ELR (cell line): ENCODE data around the gene GOLGA6C.
A peak's percentile ranks its signal among the peaks of the same experiment; 100 is the strongest.
"Not testable (repeated sequence)": the region's sequence is repeated elsewhere in the genome, so short reads cannot be mapped to it uniquely, and the experiment has no call there.

ENCODE experiments used
- DNase-seq: peaks from one replicate; pipeline ENCODE4 v3.0.0-alpha.2; 2015; ENCODE audit warnings: low read depth

The GOLGA6C gene, protein sequence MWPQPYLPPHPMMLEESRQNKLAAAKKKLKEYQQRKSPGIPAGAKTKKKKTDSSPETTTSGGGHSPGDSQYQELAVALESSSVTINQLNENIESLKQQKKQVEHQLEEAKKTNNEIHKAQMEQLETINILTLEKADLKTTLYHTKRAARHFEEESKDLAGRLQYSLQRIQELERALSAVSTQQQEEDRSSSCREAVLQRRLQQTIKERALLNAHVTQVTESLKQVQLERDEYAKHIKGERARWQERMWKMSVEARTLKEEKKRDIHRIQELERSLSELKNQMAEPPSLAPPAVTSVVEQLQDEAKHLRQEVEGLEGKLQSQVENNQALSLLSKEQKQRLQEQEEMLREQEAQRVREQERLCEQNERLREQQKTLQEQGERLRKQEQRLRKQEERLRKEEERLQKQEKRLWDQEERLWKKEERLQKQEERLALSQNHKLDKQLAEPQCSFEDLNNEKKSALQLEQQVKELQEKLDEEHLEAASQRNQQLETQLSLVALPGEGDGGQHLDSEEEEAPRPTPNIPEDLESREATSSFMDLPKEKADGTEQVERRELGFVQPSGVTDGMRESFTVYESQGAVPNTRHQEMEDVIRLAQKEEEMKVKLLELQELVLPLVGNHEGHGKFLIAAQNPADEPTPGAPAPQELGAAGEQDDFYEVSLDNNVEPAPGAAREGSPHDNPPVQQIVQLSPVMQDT

GRCh38 chr15:75258034-75258433 lies at the start of gene GOLGA6C:
TSS of gene GOLGA6C (plus strand) at chr15:75258334. CDS start at chr15:75258599, 265 bp downstream.
- DNase-seq = not testable (repeated sequence)

- DNase-seq = no peak
Observed at GRCh38 chr15:75208501-75209288, 49.4 kb upstream of the GOLGA6C start.

GRCh38 chr15:75209289-75209676 lies 48.9 kb upstream of the GOLGA6C start:
- no peak for DNase-seq

DNA sequence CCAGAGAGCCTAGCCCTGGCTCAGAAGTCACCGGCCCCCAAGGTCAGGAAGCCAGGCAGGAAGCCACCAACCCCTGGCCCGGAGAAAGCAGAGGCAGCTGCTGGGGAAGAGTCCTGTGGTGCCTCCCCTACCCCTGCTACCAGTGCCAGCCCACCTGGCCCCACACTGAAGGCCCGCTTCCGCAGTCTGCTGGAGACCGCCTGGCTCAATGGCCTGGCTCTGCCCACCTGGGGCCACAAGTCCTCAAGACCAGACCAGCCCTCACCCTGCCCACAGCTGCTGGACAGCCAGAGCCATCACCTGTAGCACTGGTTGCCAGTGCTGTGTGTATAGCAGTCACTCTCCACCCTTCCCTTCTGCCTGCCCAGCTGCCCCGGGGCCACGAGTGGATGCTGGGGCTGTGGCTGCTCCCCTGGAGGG lies 47.3 kb upstream of the GOLGA6C start:
- no peak for DNase-seq

GRCh38 chr15:75211436-75212199 lies 46.5 kb upstream of the GOLGA6C start:
- peak; percentile 35 for DNase-seq

- DNase-seq = no peak
Observed at GRCh38 chr15:75212200-75212858, 45.8 kb upstream of the GOLGA6C start.

GRCh38 chr15:75213212-75213767 lies 44.8 kb upstream of the GOLGA6C start:
- DNase-seq = no peak

- no peak for DNase-seq
Observed at GRCh38 chr15:75213768-75214221, 44.3 kb upstream of the GOLGA6C start.

DNA sequence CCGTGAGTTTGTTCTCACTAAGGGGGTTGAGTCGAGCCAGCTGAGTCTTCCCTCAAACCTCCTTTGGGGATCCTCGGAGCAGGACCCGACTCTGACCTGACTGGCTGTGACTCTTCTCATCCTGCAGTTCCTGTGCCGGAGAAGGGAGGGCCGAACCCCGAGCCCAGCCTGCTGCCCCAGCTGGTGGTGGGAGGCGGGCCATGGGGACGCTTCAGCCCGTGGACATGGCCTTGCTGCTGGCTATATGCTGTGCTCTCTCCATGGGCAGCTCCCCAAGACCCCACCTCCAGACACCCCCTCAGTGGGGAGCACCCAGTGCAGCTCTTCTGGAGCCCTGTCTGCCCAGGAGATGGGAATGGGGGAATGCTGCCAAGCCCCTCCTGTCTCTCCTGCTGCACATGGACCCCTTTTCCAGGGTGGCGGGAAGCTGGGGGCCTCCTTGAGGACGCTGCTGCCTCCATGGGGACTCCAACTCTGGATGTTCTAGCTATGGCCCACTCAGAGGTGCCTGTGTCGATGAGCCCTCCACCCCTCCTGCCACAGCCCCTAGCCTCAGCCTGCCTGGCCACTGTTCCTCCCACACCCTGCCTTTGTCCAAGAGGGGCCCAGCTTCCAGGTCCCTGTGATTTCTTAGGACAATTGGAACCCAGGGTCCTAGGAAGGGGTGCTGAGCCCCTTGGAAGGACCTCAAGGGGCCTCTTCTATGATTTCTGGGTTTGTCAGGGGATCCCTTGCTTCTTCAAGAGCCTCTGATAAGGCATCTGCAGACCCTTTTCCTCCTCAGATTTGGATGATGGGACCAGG lies 43.6 kb upstream of the GOLGA6C start:
- no peak for DNase-seq

- no peak for DNase-seq
Observed at GRCh38 chr15:75215107-75216004, 42.8 kb upstream of the GOLGA6C start.

DNA sequence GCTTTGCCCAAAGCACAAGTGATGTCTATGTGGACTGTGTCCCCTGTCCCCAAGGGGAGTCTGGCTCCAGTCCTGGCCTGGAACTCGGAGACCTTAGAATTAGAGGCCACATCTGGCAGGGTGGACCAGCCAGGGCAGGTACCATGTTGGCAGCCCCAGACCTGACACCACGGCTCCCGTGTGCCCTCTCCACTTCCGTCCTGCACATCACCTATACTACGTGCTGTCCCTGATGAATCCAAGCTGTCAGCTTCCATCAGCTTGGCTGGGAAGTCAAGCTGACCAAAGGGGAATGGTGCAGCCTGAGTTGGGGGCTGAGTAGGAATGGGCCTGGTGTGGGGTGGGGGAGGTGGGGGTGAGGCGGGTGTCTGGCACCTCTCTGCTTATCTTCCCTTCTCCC lies 41.1 kb upstream of the GOLGA6C start:
- no peak for DNase-seq

DNA sequence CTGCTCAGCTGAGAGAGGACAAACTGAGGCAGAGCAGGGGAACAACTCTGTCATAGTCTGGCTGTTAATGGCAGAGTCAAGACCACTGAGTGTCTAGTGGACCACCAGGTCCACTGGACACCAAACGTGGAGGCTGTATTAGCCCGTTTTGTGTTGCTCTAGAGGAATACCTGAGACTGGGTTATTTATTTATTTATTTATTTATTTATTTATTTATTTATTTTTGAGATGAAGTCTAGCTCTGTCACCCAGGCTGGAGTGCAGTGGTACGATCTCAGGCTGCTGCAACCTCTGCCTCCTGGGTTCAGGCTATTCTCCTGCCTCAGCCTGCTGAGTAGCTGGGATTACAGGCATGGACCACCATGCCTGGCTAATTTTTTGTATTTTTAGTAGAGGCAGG lies 40.6 kb upstream of the GOLGA6C start:
- DNase-seq = not testable (repeated sequence)

- not testable (repeated sequence) for DNase-seq
Observed at GRCh38 chr15:75219507-75219929, 38.6 kb upstream of the GOLGA6C start.

DNA sequence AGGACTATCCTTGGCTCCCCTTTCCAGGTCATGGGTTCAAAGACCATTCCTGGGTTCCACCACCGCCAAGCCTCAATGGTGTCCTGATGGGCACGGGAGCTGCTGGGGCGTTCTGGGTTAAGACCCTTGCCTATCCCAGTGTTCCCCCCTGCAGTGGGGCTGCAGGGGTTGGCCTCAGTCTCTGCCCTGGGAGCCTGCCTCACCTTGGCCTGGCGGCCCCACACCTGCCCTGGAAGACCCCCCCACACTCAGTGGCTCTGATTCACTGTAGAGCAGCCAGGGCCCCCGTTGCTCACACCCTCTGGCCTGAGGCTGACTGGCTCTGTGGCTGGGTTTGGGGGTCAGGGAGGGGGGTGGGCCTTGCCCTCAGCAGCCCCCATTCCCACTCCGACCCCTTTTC lies 34.4 kb upstream of the GOLGA6C start:
- DNase-seq = no peak

DNA sequence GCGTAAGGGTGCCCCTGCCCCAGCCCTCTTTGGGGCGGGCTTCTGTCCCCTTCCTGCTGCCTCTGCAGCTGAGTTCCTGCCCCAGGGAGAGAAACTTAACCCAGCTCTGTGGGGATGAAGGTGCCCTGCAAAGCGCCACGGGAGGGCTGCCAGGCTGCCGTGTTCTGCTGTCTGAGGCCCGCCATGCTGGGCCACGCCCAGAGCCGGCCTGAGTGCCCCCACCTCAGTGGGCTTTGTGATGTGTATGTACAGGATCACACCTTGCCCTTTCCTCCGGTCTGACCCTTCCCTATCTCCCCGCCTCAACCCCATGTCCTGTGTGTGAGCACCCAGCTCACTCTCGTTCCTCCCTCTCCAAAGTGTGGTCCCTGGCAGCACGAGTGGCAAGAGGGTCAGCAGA lies 33.9 kb upstream of the GOLGA6C start:
- DNase-seq = no peak

DNA sequence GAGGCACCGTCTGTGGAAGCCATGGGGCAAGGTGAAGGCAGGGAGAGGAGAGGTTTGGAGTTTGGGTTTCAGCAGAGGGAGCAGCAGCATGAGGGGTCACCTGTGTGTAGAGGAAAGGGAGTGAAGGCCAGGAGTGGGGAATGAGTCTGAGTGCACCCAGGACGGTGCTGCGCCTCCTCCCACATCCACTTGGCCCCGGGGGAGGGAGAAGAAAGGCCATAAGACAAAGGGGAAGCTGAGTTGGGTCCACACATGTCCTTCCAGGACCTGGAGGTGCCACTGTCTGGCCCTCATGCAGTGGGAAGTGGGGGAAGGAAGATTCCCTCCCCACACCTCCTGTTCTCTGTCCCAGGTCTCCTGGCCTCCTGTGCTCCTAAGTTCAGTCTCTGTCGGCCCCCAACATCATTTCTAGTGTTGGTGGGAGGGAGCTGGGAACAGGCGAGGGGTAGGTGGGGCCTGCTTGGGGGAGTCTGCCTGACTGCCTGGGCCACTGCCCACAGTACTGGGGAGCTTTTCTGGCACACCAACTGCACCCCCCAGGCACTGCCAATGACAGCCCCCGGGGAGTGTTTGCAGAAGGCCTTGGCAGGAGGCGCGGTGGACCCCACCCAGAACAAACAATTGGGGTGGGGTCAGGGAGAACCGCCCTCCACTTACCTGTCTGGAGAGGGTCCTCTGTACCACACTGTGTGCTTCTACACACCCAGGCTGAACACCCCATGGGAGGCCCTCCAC lies 32.9 kb upstream of the GOLGA6C start:
- DNase-seq = not testable (repeated sequence)

DNA sequence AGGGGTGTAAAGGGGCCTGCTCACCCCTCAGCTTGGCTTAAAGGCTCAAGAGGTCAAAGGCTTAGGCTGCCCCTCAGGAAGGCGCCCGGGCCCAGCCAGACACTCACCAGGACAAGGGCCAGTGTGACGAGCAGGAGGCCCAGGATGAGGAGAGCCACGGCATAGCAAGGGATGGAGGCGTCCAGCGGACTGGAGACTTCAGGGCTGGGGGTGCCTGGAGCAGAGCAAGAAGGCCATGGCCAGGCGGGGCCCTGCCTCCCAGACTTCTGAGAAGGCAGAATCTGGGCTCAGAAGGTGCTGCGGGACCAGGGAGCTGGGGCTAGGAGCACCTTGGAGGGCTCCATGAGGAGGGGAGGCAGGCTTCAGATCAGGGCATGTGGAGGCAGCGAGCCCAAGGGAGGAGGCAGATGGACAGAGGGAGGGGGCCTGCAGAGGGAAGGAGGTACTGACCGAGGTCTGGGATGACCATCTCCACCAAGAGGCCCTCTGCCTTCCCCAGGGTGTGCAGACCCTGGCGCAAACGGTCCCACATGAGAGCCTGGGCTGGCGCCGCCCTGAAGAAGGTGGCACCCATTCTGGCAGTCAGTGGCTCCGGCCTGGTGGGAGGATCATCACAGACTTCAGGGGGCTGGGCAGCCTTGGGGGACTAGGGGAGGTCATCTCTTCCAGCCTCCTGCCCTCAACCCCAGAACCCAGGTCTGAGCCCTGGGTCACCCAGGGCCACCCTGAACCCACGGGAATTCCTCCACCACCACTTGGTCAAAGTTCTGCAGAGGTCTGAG lies 32.0 kb upstream of the GOLGA6C start:
- DNase-seq = no peak
